Fibroblast of lung (primary cell): Measurements from ENCODE around the gene HS3ST1.

ENCODE experiments used
- CTCF ChIP-seq, 2 donors: IDR thresholded peaks in 1 of 2; conservative IDR thresholded peaks in 1 of 2; 1 replicate in 1 of 2; 2 replicates in 1 of 2; pipeline ENCODE4 v1.5.1; 2011 to 2012; ENCODE audit warnings: low read length in 2 of 2, control low read depth in 1 of 2, inconsistent platforms in 1 of 2, low read depth in 1 of 2, mild to moderate bottlenecking in 1 of 2
- EZH2 ChIP-seq: IDR thresholded peaks from 2 replicates; pipeline ENCODE4 v1.5.1; 2012; ENCODE audit warnings: low read length, control low read depth, mild to moderate bottlenecking; ENCODE audit errors: missing control alignments

DNA sequence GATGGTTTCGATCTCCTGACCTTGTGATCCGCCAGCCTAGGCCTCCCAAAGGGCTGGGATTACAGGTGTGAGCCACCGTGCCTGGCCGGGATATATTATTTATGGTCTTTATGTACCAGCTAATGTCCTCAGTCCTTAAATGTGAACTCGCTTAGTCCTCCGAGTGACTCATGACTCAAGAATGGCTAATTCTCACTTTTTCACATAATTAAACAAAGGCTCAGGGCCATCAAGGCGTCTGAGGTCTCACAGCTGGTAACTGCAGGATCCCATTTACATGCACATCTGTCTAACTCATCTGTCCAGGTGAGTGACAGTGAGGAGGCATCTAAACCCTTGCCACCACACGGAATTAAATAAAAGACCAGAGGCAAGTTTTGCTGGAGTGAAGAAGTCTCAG, 73.5 kb downstream of the HS3ST1 start:
- no peak for TF ChIP-seq CTCF (conservative IDR thresholded peaks at IDR 0.05 in 1 of 2, IDR thresholded peaks at IDR 0.05 in 1 of 2; ENCODE audit: low read depth in 1 of 2, low read length in 2 of 2)
- TF ChIP-seq EZH2 = no peak
